ENCODE measurements around the gene TRIM34.
A peak's percentile ranks its signal among the peaks of the same experiment; 100 is the strongest.
"Not testable (repeated sequence)": the region's sequence is repeated elsewhere in the genome, so short reads cannot be mapped to it uniquely, and the experiment has no call there.

Gene TRIM34

GRCh38 chr11:5624489-5625279 is at the start of gene TRIM34:
TSS of gene TRIM34 (plus strand) at chr11:5625001. CDS start at chr11:5632332, 7,331 bp downstream.
- Mint-ChIP-seq H3K4me1 (ENCODE audit: low read depth) (peaks cover 39% of the 10 kb centered on the region), H3K27me3 (ENCODE audit: low read depth) (no peaks in the 10 kb centered on the region), H3K27ac (peak within 1 kb of the TSS; percentile 79), H3K9me3 (peaks cover 3% of the 10 kb centered on the region), H3K36me3 (ENCODE audit: low read depth) (peaks cover 8% of the 10 kb centered on the region), H3K4me3 (peak within 1 kb of the TSS; percentile 92)
- peak; percentile 65 for DNase-seq (ENCODE audit: low spot score)

GRCh38 chr11:5575152-5575551 is 49.6 kb upstream of the TRIM34 start:
- no peak for DNase-seq (ENCODE audit: low spot score)
- peaks cover 1% of the 10 kb centered on the region for H3K4me1 Mint-ChIP-seq (ENCODE audit: low read depth)
- no peak overlapping the region for H3K27ac Mint-ChIP-seq
- H3K9me3 Mint-ChIP-seq, result no peaks in the 10 kb centered on the region
- no peaks in the 10 kb centered on the region for H3K36me3 Mint-ChIP-seq (ENCODE audit: low read depth)
- H3K27me3 Mint-ChIP-seq (ENCODE audit: low read depth), result no peaks in the 10 kb centered on the region
- H3K4me3 Mint-ChIP-seq, result no peak overlapping the region

GRCh38 chr11:5577101-5577500 is 47.7 kb upstream of the TRIM34 start:
- no peaks in the 10 kb centered on the region for H3K27me3 Mint-ChIP-seq (ENCODE audit: low read depth)
- H3K4me3 Mint-ChIP-seq, result no peak overlapping the region
- no peaks in the 10 kb centered on the region for H3K4me1 Mint-ChIP-seq (ENCODE audit: low read depth)
- no peaks in the 10 kb centered on the region for H3K9me3 Mint-ChIP-seq
- no peak for DNase-seq (ENCODE audit: low spot score)
- H3K27ac Mint-ChIP-seq, result no peak overlapping the region
- H3K36me3 Mint-ChIP-seq (ENCODE audit: low read depth), result no peaks in the 10 kb centered on the region

GRCh38 chr11:5580577-5580976 is 44.2 kb upstream of the TRIM34 start, which contains the start of gene OR52B6:
TSS of gene OR52B6 (plus strand) at chr11:5580877. CDS start at chr11:5580877, 0 bp downstream.
- Mint-ChIP-seq H3K4me3 (no peak within 1 kb of the TSS), H3K27me3 (ENCODE audit: low read depth) (no peaks in the 10 kb centered on the region), H3K27ac (no peak within 1 kb of the TSS), H3K9me3 (no peaks in the 10 kb centered on the region), H3K4me1 (ENCODE audit: low read depth) (no peaks in the 10 kb centered on the region), H3K36me3 (ENCODE audit: low read depth) (no peaks in the 10 kb centered on the region)
- no peak for DNase-seq (ENCODE audit: low spot score)

GRCh38 chr11:5581014-5581413 is 43.8 kb upstream of the TRIM34 start:
- Mint-ChIP-seq H3K27me3 (ENCODE audit: low read depth) (no peaks in the 10 kb centered on the region), H3K9me3 (no peaks in the 10 kb centered on the region), H3K4me1 (ENCODE audit: low read depth) (no peaks in the 10 kb centered on the region), H3K36me3 (ENCODE audit: low read depth) (no peaks in the 10 kb centered on the region), H3K4me3 (no peak overlapping the region), H3K27ac (no peak overlapping the region)
- no peak for DNase-seq (ENCODE audit: low spot score)

GRCh38 chr11:5584458-5584857 is 40.3 kb upstream of the TRIM34 start:
- not testable (repeated sequence) for H3K4me3 Mint-ChIP-seq; H3K36me3 Mint-ChIP-seq (ENCODE audit: low read depth); H3K27me3 Mint-ChIP-seq (ENCODE audit: low read depth); H3K4me1 Mint-ChIP-seq (ENCODE audit: low read depth); H3K9me3 Mint-ChIP-seq; DNase-seq (ENCODE audit: low spot score); H3K27ac Mint-ChIP-seq

- DNase-seq (ENCODE audit: low spot score); H3K36me3 Mint-ChIP-seq (ENCODE audit: low read depth); H3K9me3 Mint-ChIP-seq; H3K27ac Mint-ChIP-seq; H3K4me3 Mint-ChIP-seq; H3K4me1 Mint-ChIP-seq (ENCODE audit: low read depth); H3K27me3 Mint-ChIP-seq (ENCODE audit: low read depth): not testable (repeated sequence)
These were observed 34.9 kb upstream of the TRIM34 start for GRCh38 chr11:5589906-5590305.

- H3K9me3 Mint-ChIP-seq, result no peaks in the 10 kb centered on the region
- H3K27ac Mint-ChIP-seq, result no peak overlapping the region
- no peaks in the 10 kb centered on the region for H3K27me3 Mint-ChIP-seq (ENCODE audit: low read depth)
- H3K36me3 Mint-ChIP-seq (ENCODE audit: low read depth), result no peaks in the 10 kb centered on the region
- peaks cover 4% of the 10 kb centered on the region for H3K4me1 Mint-ChIP-seq (ENCODE audit: low read depth)
- no peak for DNase-seq (ENCODE audit: low spot score)
- H3K4me3 Mint-ChIP-seq, result no peak overlapping the region
These were observed 33.2 kb upstream of the TRIM34 start for GRCh38 chr11:5591613-5592012.

GRCh38 chr11:5592615-5593014 is 32.2 kb upstream of the TRIM34 start:
- Mint-ChIP-seq H3K27me3 (ENCODE audit: low read depth) (peaks cover 2% of the 10 kb centered on the region), H3K4me1 (ENCODE audit: low read depth) (peaks cover 5% of the 10 kb centered on the region), H3K4me3 (no peak overlapping the region), H3K9me3 (no peaks in the 10 kb centered on the region), H3K27ac (no peak overlapping the region), H3K36me3 (ENCODE audit: low read depth) (no peaks in the 10 kb centered on the region)
- DNase-seq (ENCODE audit: low spot score), result no peak

- DNase-seq (ENCODE audit: low spot score), result no peak
- H3K4me1 Mint-ChIP-seq (ENCODE audit: low read depth), result peaks cover 5% of the 10 kb centered on the region
- H3K9me3 Mint-ChIP-seq, result no peaks in the 10 kb centered on the region
- H3K36me3 Mint-ChIP-seq (ENCODE audit: low read depth), result no peaks in the 10 kb centered on the region
- H3K27me3 Mint-ChIP-seq (ENCODE audit: low read depth), result peaks cover 2% of the 10 kb centered on the region
- H3K27ac Mint-ChIP-seq, result no peak overlapping the region
- no peak overlapping the region for H3K4me3 Mint-ChIP-seq
These were observed 31.7 kb upstream of the TRIM34 start for GRCh38 chr11:5593146-5593545.

- H3K4me1 Mint-ChIP-seq (ENCODE audit: low read depth), result peaks cover 5% of the 10 kb centered on the region
- DNase-seq (ENCODE audit: low spot score), result no peak
- peaks cover 2% of the 10 kb centered on the region for H3K27me3 Mint-ChIP-seq (ENCODE audit: low read depth)
- no peak within 1 kb of the TSS for H3K27ac Mint-ChIP-seq
- no peaks in the 10 kb centered on the region for H3K9me3 Mint-ChIP-seq
- H3K4me3 Mint-ChIP-seq, result peak within 1 kb of the TSS; percentile 65
- no peaks in the 10 kb centered on the region for H3K36me3 Mint-ChIP-seq (ENCODE audit: low read depth)
These were observed 28.1 kb upstream of the TRIM34 start, which contains the start of gene TRIM6 for GRCh38 chr11:5596607-5597201. TSS of gene TRIM6 (plus strand) at chr11:5596637. CDS start at chr11:5596898, 261 bp downstream.

- no peaks in the 10 kb centered on the region for H3K9me3 Mint-ChIP-seq
- peaks cover 2% of the 10 kb centered on the region for H3K27me3 Mint-ChIP-seq (ENCODE audit: low read depth)
- H3K4me3 Mint-ChIP-seq, result no peak overlapping the region
- H3K36me3 Mint-ChIP-seq (ENCODE audit: low read depth), result no peaks in the 10 kb centered on the region
- H3K27ac Mint-ChIP-seq, result no peak overlapping the region
- H3K4me1 Mint-ChIP-seq (ENCODE audit: low read depth), result peaks cover 3% of the 10 kb centered on the region
- no peak for DNase-seq (ENCODE audit: low spot score)
These were observed 26.8 kb upstream of the TRIM34 start for GRCh38 chr11:5597953-5598352.

GRCh38 chr11:5600374-5600851 is 24.4 kb upstream of the TRIM34 start:
- Mint-ChIP-seq H3K4me1 (ENCODE audit: low read depth) (peaks cover 3% of the 10 kb centered on the region), H3K4me3 (no peak overlapping the region), H3K9me3 (no peaks in the 10 kb centered on the region), H3K27me3 (ENCODE audit: low read depth) (peaks cover 2% of the 10 kb centered on the region), H3K27ac (no peak overlapping the region), H3K36me3 (ENCODE audit: low read depth) (no peaks in the 10 kb centered on the region)
- peak; percentile 39 for DNase-seq (ENCODE audit: low spot score)

GRCh38 chr11:5602791-5603190 is 22.0 kb upstream of the TRIM34 start:
- not testable (repeated sequence) for H3K27ac Mint-ChIP-seq; H3K9me3 Mint-ChIP-seq; H3K4me1 Mint-ChIP-seq (ENCODE audit: low read depth); DNase-seq (ENCODE audit: low spot score); H3K36me3 Mint-ChIP-seq (ENCODE audit: low read depth); H3K4me3 Mint-ChIP-seq; H3K27me3 Mint-ChIP-seq (ENCODE audit: low read depth)
